ENCODE results near the gene RELL2. TPM values are rescaled to one million over a fixed set of nuclear protein-coding genes. Genes with fewer than 3 reads are reported as not detected.

The RELL2 gene, protein sequence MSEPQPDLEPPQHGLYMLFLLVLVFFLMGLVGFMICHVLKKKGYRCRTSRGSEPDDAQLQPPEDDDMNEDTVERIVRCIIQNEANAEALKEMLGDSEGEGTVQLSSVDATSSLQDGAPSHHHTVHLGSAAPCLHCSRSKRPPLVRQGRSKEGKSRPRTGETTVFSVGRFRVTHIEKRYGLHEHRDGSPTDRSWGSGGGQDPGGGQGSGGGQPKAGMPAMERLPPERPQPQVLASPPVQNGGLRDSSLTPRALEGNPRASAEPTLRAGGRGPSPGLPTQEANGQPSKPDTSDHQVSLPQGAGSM
- total RNA-seq = 1 to 10 TPM in 2 of 4 donors, under 1 TPM in 2; 0.49 to 1.9 (median 1.4) TPM

DNA sequence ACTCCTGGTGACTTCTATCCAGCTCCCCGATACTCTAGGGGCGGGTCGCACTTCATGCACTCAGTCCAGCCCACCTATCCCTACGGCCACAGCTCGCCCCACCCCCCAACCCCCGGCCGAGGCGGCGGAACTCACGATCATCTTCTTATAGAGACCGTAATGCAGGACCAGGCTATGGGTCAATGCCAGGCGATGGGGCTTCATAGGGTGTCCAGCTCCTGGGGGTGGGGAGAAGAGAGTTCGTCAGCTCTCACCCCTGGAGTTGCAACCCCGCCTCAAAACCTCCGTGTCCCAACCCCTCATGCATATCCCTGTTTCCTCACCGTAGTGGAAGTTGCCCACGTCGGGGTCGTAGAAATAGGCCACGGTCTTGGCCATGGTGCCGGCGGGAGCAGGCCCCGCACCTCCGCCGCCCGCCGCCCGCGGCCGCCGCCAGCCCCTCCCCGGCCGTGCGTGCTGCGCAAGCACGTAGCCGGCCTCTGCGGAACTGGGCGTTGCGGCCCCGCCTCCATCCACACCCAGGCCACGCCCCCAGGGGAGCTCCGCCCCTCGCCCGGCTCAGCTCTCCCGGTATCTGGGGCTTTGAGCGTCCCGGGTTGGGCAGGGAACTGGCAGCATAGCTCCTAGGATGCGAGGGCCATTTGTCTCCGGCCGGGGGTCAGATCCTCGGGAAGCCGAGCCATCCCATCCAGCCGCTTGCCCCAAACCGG, at the start of gene RELL2, which contains the start of gene HDAC3:
TSS of gene RELL2 (plus strand) at position 585 of the 710 bp plus-strand sequence. CDS start 1,229 bp downstream, outside the sequence.
TSS of gene HDAC3 (minus strand) at position 437 of the 710 bp plus-strand sequence. CDS start at position 378, 59 bp downstream.
- TF ChIP-seq, protein P1, sequence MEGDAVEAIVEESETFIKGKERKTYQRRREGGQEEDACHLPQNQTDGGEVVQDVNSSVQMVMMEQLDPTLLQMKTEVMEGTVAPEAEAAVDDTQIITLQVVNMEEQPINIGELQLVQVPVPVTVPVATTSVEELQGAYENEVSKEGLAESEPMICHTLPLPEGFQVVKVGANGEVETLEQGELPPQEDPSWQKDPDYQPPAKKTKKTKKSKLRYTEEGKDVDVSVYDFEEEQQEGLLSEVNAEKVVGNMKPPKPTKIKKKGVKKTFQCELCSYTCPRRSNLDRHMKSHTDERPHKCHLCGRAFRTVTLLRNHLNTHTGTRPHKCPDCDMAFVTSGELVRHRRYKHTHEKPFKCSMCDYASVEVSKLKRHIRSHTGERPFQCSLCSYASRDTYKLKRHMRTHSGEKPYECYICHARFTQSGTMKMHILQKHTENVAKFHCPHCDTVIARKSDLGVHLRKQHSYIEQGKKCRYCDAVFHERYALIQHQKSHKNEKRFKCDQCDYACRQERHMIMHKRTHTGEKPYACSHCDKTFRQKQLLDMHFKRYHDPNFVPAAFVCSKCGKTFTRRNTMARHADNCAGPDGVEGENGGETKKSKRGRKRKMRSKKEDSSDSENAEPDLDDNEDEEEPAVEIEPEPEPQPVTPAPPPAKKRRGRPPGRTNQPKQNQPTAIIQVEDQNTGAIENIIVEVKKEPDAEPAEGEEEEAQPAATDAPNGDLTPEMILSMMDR (IDR thresholded peaks at IDR 0.05; ENCODE audit: low read depth) = no peak

DNA sequence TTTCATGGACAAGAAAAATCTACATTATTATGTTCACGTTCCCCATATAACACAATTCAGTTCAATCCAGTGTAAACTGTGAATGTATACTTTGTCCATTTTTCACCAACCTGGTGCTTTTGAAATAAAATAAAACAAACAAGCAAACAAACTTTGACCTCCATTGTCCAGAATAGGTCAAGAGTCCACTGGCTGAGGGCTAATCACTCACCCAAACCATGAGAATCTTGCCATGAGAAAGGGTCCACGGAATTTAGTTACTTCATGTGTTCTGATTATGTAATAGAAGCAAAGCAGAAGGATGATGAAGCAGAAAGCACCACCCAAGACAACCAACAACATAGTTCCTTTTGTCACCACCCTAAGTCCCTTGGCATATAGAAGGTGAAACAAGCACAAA, 46.7 kb upstream of the RELL2 start:
- TF ChIP-seq, protein P1 (IDR thresholded peaks at IDR 0.05; ENCODE audit: low read depth) = no peak

DNA sequence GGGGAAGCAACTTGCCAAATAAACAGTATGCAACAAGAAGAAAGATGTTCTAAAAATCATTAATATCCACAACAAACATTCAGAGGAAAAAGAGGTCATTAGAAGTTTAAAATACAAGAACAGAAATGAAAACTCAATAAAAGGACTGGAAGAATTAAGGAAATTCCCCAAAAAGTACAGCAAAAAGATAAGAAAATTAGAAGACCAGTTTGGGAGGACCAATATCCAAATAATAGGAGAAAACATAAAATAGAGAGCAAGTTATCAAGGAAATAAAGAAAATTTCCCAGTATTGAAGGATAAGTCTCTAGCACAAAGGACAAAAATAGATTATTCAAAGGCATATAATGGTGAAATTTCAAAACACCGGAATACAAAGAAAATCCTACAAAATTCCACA, 39.9 kb upstream of the RELL2 start:
- TF ChIP-seq, protein P1 (IDR thresholded peaks at IDR 0.05; ENCODE audit: low read depth) = no peak

GRCh38 chr5:141597394-141597793, 39.4 kb upstream of the RELL2 start:
- TF ChIP-seq, protein P1 (IDR thresholded peaks at IDR 0.05; ENCODE audit: low read depth) = no peak

DNA sequence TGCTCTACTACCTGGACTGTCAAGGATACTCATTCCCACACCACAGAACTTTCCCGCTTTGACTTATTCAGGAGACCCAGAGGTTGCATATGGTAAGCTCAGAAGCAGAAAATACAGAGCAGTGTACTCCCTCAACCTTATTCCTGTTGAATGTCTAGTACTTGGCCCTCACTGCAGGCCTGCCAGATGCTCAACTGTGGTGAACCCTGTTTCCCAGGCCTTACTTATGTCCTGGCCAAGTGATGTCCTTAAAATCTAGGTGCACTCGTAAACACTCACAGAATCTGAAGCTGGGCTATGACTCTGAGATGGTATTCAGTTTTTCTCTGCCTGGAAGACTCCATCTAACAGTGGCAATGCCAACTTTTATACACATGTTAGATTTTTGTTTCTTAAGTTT, 39.0 kb upstream of the RELL2 start:
- TF ChIP-seq, protein P1 (IDR thresholded peaks at IDR 0.05; ENCODE audit: low read depth) = no peak

DNA sequence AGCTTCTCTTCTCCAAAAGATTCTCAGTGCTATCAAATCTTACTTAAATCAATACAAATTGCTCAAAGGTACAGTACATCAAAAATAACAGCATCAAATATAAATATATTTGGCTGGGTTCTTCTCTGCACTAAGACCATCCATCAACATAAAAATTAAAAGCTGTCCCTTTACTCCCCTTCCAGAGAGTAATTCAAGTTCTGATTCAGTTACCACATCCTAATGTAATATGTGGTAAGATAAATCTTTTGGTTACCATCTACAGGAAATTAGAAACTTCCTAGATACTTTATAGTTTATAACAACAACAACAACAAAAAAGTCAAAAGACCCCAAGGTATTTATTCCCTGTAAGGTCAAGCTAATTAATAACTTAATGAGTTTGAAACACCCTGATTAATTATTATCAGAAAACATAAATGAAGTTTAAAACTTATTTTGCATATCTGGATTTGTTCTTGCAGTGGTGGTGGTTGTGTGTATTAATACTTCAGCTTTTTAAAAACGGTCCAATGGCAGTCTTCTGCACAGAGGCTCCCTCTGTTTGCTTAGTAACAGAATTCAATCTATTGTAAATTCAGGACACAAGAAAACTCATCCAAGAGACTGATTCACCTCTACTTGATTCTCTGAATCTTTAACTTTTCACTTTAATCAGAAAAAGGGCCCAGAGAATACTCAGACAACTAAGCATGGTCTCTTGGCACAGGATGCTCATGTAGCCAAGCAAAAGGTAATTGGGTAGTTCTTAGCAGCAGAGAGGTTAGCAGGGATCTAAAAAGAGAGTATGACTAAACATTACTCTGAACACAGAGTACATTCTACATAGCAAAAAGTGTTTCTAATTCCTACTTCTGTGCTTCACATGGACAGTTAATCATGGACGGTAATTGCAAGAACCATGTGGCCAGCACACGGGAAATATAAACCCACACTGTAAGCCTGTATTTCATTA, 38.1 kb upstream of the RELL2 start:
- TF ChIP-seq, protein P1 (IDR thresholded peaks at IDR 0.05; ENCODE audit: low read depth) = no peak
